HG02970 (cell line): ENCODE measurements around the gene SPEN.
"Not testable (repeated sequence)": the region's sequence is repeated elsewhere in the genome, so short reads cannot be mapped to it uniquely, and the experiment has no call there.

Experiments
- ATAC-seq: cut with Tn5 transposase; IDR thresholded peaks from one replicate; pipeline ENCODE4 v1.9.1; 2021; ENCODE audit warnings: mild to moderate bottlenecking, moderate library complexity, moderate number of reproducible peaks; ENCODE audit not compliant: unreplicated experiment, low FRiP score

Gene SPEN

GRCh38 chr1:15974855-15975254, 127.3 kb downstream of the SPEN start:
- ATAC-seq, result peak; percentile 22

- ATAC-seq, result peak; percentile 50
Measured at GRCh38 chr1:15975358-15975804, 127.9 kb downstream of the SPEN start.

- peak; percentile 78 for ATAC-seq
Measured at GRCh38 chr1:15975805-15976680, 128.5 kb downstream of the SPEN start, which contains the start of gene ZBTB17. Gene ZBTB17 (minus strand): TSS chr1:15976101. CDS start chr1:15948495, 27,606 bp downstream.

GRCh38 chr1:15977947-15978346, 130.4 kb downstream of the SPEN start:
- ATAC-seq, result not testable (repeated sequence)

GRCh38 chr1:15981679-15982078, 134.2 kb downstream of the SPEN start:
- ATAC-seq, result no peak

- ATAC-seq, result no peak
Measured at GRCh38 chr1:15983275-15983674, 135.8 kb downstream of the SPEN start.

GRCh38 chr1:15985611-15986297, 138.2 kb downstream of the SPEN start:
- no peak for ATAC-seq

GRCh38 chr1:15988856-15989736, 141.6 kb downstream of the SPEN start:
- ATAC-seq, result no peak

GRCh38 chr1:15989776-15990175, 142.3 kb downstream of the SPEN start:
- ATAC-seq, result no peak
